Activated CD8-positive, alpha-beta memory T cell treated with anti-CD3 and anti-CD28 coated beads, Interleukin-2, amount 10 ng/mL, durations not matched to agents 7 days and 5 days (primary cell): Measurements from ENCODE around the gene MRTFA. TPM values are rescaled to one million over a fixed set of nuclear protein-coding genes. Genes with fewer than 3 reads are reported as not detected.
"Not testable (repeated sequence)": the region's sequence is repeated elsewhere in the genome, so short reads cannot be mapped to it uniquely, and the experiment has no call there.

Experiments
- ATAC-seq: fragments of 150-1000 bp; cut with Tn5 transposase; one replicate; pipeline ENCODE4 v1.10.0; 2021; ENCODE audit warnings: moderate library complexity
- CTCF ChIA-PET: fragments of 350-600 bp; sonication (Branson Sonifier 250); formaldehyde crosslinking; loops from one replicate; lab custom pipeline; 2021; ENCODE audit warnings: antibody characterized with exemption; lab: Charles Lee
- DNase-seq: peaks from one replicate; pipeline ENCODE4 v3.0.0-alpha.2; 2020
- H3K27ac Mint-ChIP-seq: one replicate; pipeline ENCODE4 v1.8.0; 2021; ENCODE audit warnings: mild to moderate bottlenecking, mixed read lengths
- H3K27me3 Mint-ChIP-seq: one replicate; pipeline ENCODE4 v1.8.0; 2021; ENCODE audit warnings: mixed read lengths
- H3K36me3 Mint-ChIP-seq: one replicate; pipeline ENCODE4 v1.8.0; 2021; ENCODE audit warnings: mild to moderate bottlenecking, mixed read lengths
- H3K4me1 Mint-ChIP-seq: one replicate; pipeline ENCODE4 v1.8.0; 2021; ENCODE audit warnings: mixed read lengths
- H3K4me3 Mint-ChIP-seq: one replicate; pipeline ENCODE4 v1.8.0; 2021; ENCODE audit warnings: mild to moderate bottlenecking, moderate library complexity, mixed read lengths
- H3K9me3 Mint-ChIP-seq: one replicate; pipeline ENCODE4 v1.8.0; 2022; ENCODE audit warnings: low read depth, mixed read lengths
- total RNA-seq, 2 experiments: library from RNA; stranded (reverse); gene quantifications; one replicate each; pipeline ENCODE4 v1.2.3, GENCODE V29; 2021

The MRTFA gene
- total RNA-seq, 2 experiments from 2014 or later = 59.4 to 74.0 TPM

DNA sequence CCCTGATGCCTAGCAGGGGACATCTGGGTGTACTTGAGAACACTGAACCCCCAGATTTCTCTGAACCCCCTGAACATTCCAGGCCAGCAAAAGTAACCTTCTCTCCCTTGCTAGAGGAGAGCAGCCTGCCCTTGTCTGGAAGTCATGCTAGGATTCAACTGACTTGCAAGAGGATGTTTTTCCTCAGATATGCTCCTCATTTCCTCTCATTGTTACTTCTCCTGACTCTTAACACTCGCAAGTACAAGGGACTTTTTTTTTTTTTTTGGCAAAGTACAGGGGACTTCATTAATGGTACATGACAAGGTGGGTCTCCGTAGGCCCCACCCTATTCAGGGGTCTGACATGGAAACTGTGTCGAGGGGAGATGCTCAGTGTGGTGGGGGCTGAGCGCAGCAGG, 36.5 kb upstream of the MRTFA start:
- no peak for DNase-seq
- Mint-ChIP-seq H3K27ac (no peak overlapping the region), H3K27me3 (no peaks in the 10 kb centered on the region), H3K36me3 (peaks cover 9% of the 10 kb centered on the region), H3K4me1 (peaks cover 20% of the 10 kb centered on the region), H3K4me3 (no peak overlapping the region), H3K9me3 (no peaks in the 10 kb centered on the region)
- no peak for ATAC-seq
- CTCF ChIA-PET = interaction anchor here (1.6 to 2.3 kb wide), 2 partner anchors 10 kb away, joined by 5 to 10 read pairs; no protein-coding TSS in a partner anchor

DNA sequence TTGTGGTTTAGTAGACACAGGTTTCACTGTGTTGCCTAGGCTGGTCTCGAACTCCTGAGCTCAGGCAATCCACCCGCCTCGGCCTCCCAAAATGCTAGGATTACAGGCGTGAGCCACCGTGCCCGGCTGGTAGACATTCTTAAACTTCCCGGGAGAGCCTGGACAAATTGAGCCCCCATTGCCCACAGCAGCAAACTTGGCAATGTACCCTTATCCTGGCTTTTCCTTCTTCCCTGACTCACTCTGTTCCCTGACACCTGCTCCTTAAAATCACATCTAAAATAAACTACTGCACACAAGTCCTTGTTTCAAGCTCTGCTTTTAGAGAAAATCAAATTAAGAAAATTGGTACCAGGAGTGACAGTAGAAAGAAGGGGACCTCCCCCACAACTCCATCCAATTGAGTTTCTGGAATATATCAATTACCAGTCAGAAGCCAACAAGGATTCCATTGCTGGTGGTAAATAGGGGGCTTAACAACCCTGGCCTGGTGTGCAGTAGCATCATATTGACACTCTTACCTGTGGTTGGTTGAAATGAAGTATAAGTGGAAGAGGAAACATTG, 35.4 kb upstream of the MRTFA start:
- Mint-ChIP-seq H3K4me1 (peaks cover 24% of the 10 kb centered on the region), H3K27me3 (no peaks in the 10 kb centered on the region), H3K27ac (no peak overlapping the region), H3K9me3 (no peaks in the 10 kb centered on the region), H3K36me3 (peaks cover 11% of the 10 kb centered on the region), H3K4me3 (no peak overlapping the region)
- DNase-seq (no peak), ATAC-seq (no peak)
- CTCF ChIA-PET = interaction anchor here (1.6 kb wide), 1 partner anchor 11 kb away, joined by 5 read pairs; no protein-coding TSS in a partner anchor

DNA sequence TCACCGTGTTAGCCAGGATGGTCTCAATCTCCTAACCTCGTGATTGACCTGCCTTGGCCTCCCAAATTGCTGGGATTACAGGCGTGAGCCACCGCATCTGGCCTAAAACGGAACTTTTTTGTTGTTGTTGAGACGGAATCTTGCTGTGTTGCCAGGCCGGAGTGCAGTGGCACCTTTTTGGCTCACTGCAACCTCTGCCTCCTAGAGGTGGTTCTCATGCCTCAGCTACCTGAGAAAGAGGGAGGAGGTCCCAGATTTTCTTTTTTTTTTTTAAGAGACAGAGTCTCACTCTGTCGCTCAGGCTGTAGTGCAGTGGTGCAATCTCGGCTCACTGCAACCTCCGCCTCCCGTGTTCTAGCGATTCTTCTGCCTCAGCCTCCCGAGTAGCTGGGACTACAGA, 34.9 kb upstream of the MRTFA start:
- DNase-seq (no peak), ATAC-seq (no peak)
- CTCF ChIA-PET = interaction anchor here (1.6 kb wide), 1 partner anchor 12 kb away, joined by 5 read pairs; no protein-coding TSS in a partner anchor
- Mint-ChIP-seq H3K36me3 (peaks cover 11% of the 10 kb centered on the region), H3K9me3 (no peaks in the 10 kb centered on the region), H3K4me1 (peaks cover 24% of the 10 kb centered on the region), H3K4me3 (no peak overlapping the region), H3K27me3 (no peaks in the 10 kb centered on the region), H3K27ac (no peak overlapping the region)

DNA sequence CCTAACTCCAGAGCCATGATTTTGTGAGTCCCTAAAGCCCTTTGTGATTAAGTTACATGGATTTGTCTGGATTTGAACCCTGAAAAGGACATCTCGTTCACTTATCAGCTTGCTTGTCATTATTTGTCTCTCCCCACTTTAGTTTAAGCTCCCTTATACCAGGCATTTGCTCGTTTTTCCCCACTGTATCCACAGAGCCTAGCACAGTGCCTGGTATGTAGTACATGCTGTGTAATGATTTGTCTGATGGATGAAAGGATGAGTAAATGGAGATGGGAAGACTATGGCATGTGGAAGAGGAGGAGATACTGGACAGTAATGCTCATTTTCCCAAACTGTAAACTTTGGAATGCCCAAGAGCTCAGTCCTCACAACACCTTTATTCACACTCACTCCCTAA, 33.5 kb upstream of the MRTFA start:
- H3K36me3 Mint-ChIP-seq = peaks cover 11% of the 10 kb centered on the region
- no peak overlapping the region for H3K4me3 Mint-ChIP-seq
- no peak for DNase-seq
- H3K4me1 Mint-ChIP-seq = peaks cover 24% of the 10 kb centered on the region
- H3K27me3 Mint-ChIP-seq = no peaks in the 10 kb centered on the region
- ATAC-seq = no peak
- H3K27ac Mint-ChIP-seq = peak overlapping the region; percentile 81
- no peaks in the 10 kb centered on the region for H3K9me3 Mint-ChIP-seq
- CTCF ChIA-PET = interaction anchor here (0.7 to 2.2 kb wide), 6 partner anchors 12 to 233 kb away, joined by 3 to 14 read pairs (median 3); no protein-coding TSS in a partner anchor

GRCh38 chr22:40668611-40669411, 32.3 kb upstream of the MRTFA start:
- DNase-seq = peak; percentile 48
- no peak overlapping the region for H3K4me3 Mint-ChIP-seq
- no peaks in the 10 kb centered on the region for H3K9me3 Mint-ChIP-seq
- H3K27ac Mint-ChIP-seq = peak overlapping the region; percentile 81
- H3K4me1 Mint-ChIP-seq = peaks cover 24% of the 10 kb centered on the region
- CTCF ChIA-PET = interaction anchor here (0.5 to 2.2 kb wide), 6 partner anchors 11 to 232 kb away, joined by 3 to 14 read pairs (median 3); no protein-coding TSS in a partner anchor
- no peaks in the 10 kb centered on the region for H3K27me3 Mint-ChIP-seq
- H3K36me3 Mint-ChIP-seq = peaks cover 11% of the 10 kb centered on the region
- ATAC-seq = peak; percentile 84

- H3K4me1 Mint-ChIP-seq = peaks cover 24% of the 10 kb centered on the region
- DNase-seq (no peak), ATAC-seq (no peak)
- H3K27me3 Mint-ChIP-seq = no peaks in the 10 kb centered on the region
- CTCF ChIA-PET = interaction anchor here (0.7 to 1.4 kb wide), 3 partner anchors 34 to 255 kb away, joined by 3 read pairs; no protein-coding TSS in a partner anchor
- H3K9me3 Mint-ChIP-seq = no peaks in the 10 kb centered on the region
- H3K36me3 Mint-ChIP-seq = peaks cover 9% of the 10 kb centered on the region
- no peak overlapping the region for H3K27ac Mint-ChIP-seq
- H3K4me3 Mint-ChIP-seq = no peak overlapping the region
These were observed 29.8 kb upstream of the MRTFA start for GRCh38 chr22:40666151-40666848.

GRCh38 chr22:40665312-40665711, 28.8 kb upstream of the MRTFA start:
- CTCF ChIA-PET = no interaction called here

GRCh38 chr22:40661671-40662070, 25.2 kb upstream of the MRTFA start:
- no peaks in the 10 kb centered on the region for H3K9me3 Mint-ChIP-seq
- H3K27ac Mint-ChIP-seq = no peak overlapping the region
- H3K27me3 Mint-ChIP-seq = no peaks in the 10 kb centered on the region
- no peak for DNase-seq
- no peak overlapping the region for H3K4me3 Mint-ChIP-seq
- no peaks in the 10 kb centered on the region for H3K4me1 Mint-ChIP-seq
- H3K36me3 Mint-ChIP-seq = no peaks in the 10 kb centered on the region
- no peak for ATAC-seq
- CTCF ChIA-PET = no interaction called here

More at GRCh38 chr22:40665312-40665711, 28.8 kb upstream of the MRTFA start:
- H3K9me3 Mint-ChIP-seq = no peaks in the 10 kb centered on the region
- no peak overlapping the region for H3K27ac Mint-ChIP-seq
- H3K4me3 Mint-ChIP-seq = no peak overlapping the region
- no peaks in the 10 kb centered on the region for H3K27me3 Mint-ChIP-seq
- no peak for ATAC-seq
- peaks cover 24% of the 10 kb centered on the region for H3K4me1 Mint-ChIP-seq
- no peak for DNase-seq
- peaks cover 9% of the 10 kb centered on the region for H3K36me3 Mint-ChIP-seq

GRCh38 chr22:40660730-40661129, 24.2 kb upstream of the MRTFA start:
- Mint-ChIP-seq H3K4me3 (no peak overlapping the region), H3K4me1 (no peaks in the 10 kb centered on the region), H3K27me3 (no peaks in the 10 kb centered on the region), H3K9me3 (no peaks in the 10 kb centered on the region), H3K36me3 (no peaks in the 10 kb centered on the region), H3K27ac (no peak overlapping the region)
- ATAC-seq (no peak), DNase-seq (no peak)
- CTCF ChIA-PET = no interaction called here

DNA sequence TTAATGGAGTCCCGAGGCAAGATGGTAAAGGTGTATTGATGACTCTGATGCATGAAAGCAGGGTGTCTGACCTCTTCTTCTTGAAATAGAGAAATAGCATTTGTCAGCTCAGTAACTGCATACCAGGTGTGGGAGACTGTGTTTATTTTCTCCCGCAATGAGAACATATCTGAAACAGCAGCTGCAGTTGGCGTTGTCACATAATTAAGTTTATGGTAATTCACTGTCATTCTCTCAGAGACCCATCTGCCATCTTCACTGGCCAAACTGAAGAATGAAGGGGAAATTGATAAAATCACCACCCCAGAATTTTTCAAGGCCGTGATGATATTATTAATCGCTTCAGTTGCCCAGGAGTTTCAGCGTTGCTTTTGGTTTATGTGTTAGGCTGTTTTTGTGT, 22.6 kb upstream of the MRTFA start:
- Mint-ChIP-seq H3K27me3 (no peaks in the 10 kb centered on the region), H3K27ac (no peak overlapping the region), H3K9me3 (no peaks in the 10 kb centered on the region), H3K4me1 (no peaks in the 10 kb centered on the region), H3K36me3 (no peaks in the 10 kb centered on the region), H3K4me3 (no peak overlapping the region)
- DNase-seq (no peak), ATAC-seq (no peak)
- CTCF ChIA-PET = no interaction called here

GRCh38 chr22:40656651-40657050, 20.1 kb upstream of the MRTFA start:
- H3K27ac Mint-ChIP-seq, ATAC-seq, CTCF ChIA-PET, DNase-seq, H3K9me3 Mint-ChIP-seq, H3K27me3 Mint-ChIP-seq, H3K4me1 Mint-ChIP-seq, H3K4me3 Mint-ChIP-seq, H3K36me3 Mint-ChIP-seq: not testable (repeated sequence)

DNA sequence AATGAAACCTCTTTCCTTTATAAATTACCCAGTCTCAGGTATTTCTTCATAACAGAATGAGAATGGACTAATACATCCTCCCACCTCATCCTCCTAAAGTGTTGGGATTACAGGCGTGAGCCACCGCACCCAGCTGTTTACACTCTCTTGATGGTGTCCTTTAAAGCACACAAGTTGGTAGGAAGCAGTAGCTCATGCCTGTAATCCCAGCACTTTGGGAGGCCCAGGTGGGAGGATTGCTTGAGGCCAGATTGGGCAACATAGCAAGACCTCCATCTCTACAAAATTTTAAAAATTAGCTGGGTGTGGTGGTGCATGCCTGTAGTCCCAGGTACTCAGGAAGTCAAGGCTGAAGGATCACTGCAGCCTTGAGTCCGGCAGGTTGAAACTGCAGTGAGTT, 19.4 kb upstream of the MRTFA start:
- not testable (repeated sequence) for H3K4me3 Mint-ChIP-seq, H3K27ac Mint-ChIP-seq, H3K36me3 Mint-ChIP-seq, H3K9me3 Mint-ChIP-seq, H3K27me3 Mint-ChIP-seq, ATAC-seq, DNase-seq
- H3K4me1 Mint-ChIP-seq = peaks cover 12% of the 10 kb centered on the region
- CTCF ChIA-PET = interaction anchor here (2.6 kb wide), 1 partner anchor 10 kb away, joined by 10 read pairs; no protein-coding TSS in a partner anchor

- no peaks in the 10 kb centered on the region for H3K9me3 Mint-ChIP-seq
- H3K27me3 Mint-ChIP-seq = no peaks in the 10 kb centered on the region
- no peak overlapping the region for H3K27ac Mint-ChIP-seq
- CTCF ChIA-PET = interaction anchor here (2.6 kb wide), 1 partner anchor 9 kb away, joined by 10 read pairs; no protein-coding TSS in a partner anchor
- DNase-seq (no peak), ATAC-seq (no peak)
- H3K36me3 Mint-ChIP-seq = no peaks in the 10 kb centered on the region
- no peak overlapping the region for H3K4me3 Mint-ChIP-seq
- H3K4me1 Mint-ChIP-seq = peaks cover 15% of the 10 kb centered on the region
These were observed 18.1 kb upstream of the MRTFA start for GRCh38 chr22:40654522-40655167.
